Epithelial cell of proximal tubule (primary cell): ENCODE data around the gene PCDHGC4. TPM values are rescaled to one million over a fixed set of nuclear protein-coding genes. Genes with fewer than 3 reads are reported as not detected.
A peak's percentile ranks its signal among the peaks of the same experiment; 100 is the strongest.

ENCODE experiments used
- DNase-seq: peaks from one replicate; pipeline ENCODE4 v3.0.0-alpha.2; 2011; ENCODE audit warnings: low read depth
- H3K4me3 ChIP-seq: 2 replicates; pipeline ENCODE4 v1.5.1; 2011; ENCODE audit warnings: low read depth, mild to moderate bottlenecking, low read length
- total RNA-seq: library from RNA; depleted of rRNA; stranded (reverse); fragments of >200 nt; gene quantifications from 2 replicates; pipeline ENCODE4 v1.2.3, GENCODE V29; 2015
- TF ChIP-seq, protein P1 (sequence below): conservative IDR thresholded peaks from 2 replicates; pipeline ENCODE4 v1.5.1; 2012; ENCODE audit warnings: low read depth, mild to moderate bottlenecking, low read length

The PCDHGC4 gene
- total RNA-seq, 1 donor from 2014 or later = 0.46 TPM

DNA sequence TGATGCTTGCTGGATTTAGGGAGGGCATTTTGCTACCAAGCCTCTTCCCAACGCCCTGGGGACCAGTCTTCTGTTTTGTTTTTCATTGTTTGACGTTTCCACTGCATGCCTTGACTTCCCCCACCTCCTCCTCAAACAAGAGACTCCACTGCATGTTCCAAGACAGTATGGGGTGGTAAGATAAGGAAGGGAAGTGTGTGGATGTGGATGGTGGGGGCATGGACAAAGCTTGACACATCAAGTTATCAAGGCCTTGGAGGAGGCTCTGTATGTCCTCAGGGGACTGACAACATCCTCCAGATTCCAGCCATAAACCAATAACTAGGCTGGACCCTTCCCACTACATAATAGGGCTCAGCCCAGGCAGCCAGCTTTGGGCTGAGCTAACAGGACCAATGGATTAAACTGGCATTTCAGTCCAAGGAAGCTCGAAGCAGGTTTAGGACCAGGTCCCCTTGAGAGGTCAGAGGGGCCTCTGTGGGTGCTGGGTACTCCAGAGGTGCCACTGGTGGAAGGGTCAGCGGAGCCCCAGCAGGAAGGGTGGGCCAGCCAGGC lies 27.0 kb downstream of the PCDHGC4 start:
- H3K4me3 ChIP-seq = no peak overlapping the region
- no peak for DNase-seq
- TF ChIP-seq, protein P1, sequence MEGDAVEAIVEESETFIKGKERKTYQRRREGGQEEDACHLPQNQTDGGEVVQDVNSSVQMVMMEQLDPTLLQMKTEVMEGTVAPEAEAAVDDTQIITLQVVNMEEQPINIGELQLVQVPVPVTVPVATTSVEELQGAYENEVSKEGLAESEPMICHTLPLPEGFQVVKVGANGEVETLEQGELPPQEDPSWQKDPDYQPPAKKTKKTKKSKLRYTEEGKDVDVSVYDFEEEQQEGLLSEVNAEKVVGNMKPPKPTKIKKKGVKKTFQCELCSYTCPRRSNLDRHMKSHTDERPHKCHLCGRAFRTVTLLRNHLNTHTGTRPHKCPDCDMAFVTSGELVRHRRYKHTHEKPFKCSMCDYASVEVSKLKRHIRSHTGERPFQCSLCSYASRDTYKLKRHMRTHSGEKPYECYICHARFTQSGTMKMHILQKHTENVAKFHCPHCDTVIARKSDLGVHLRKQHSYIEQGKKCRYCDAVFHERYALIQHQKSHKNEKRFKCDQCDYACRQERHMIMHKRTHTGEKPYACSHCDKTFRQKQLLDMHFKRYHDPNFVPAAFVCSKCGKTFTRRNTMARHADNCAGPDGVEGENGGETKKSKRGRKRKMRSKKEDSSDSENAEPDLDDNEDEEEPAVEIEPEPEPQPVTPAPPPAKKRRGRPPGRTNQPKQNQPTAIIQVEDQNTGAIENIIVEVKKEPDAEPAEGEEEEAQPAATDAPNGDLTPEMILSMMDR = no peak

DNA sequence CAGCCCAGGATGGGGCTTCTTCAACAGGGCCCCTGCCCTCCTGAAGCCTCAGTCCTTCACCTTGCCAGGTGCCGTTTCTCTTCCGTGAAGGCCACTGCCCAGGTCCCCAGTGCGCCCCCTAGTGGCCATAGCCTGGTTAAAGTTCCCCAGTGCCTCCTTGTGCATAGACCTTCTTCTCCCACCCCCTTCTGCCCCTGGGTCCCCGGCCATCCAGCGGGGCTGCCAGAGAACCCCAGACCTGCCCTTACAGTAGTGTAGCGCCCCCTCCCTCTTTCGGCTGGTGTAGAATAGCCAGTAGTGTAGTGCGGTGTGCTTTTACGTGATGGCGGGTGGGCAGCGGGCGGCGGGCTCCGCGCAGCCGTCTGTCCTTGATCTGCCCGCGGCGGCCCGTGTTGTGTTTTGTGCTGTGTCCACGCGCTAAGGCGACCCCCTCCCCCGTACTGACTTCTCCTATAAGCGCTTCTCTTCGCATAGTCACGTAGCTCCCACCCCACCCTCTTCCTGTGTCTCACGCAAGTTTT lies 27.6 kb downstream of the PCDHGC4 start:
- no peak for DNase-seq
- TF ChIP-seq, protein P1 = peak; percentile 89
- H3K4me3 ChIP-seq = peak overlapping the region; percentile 51

DNA sequence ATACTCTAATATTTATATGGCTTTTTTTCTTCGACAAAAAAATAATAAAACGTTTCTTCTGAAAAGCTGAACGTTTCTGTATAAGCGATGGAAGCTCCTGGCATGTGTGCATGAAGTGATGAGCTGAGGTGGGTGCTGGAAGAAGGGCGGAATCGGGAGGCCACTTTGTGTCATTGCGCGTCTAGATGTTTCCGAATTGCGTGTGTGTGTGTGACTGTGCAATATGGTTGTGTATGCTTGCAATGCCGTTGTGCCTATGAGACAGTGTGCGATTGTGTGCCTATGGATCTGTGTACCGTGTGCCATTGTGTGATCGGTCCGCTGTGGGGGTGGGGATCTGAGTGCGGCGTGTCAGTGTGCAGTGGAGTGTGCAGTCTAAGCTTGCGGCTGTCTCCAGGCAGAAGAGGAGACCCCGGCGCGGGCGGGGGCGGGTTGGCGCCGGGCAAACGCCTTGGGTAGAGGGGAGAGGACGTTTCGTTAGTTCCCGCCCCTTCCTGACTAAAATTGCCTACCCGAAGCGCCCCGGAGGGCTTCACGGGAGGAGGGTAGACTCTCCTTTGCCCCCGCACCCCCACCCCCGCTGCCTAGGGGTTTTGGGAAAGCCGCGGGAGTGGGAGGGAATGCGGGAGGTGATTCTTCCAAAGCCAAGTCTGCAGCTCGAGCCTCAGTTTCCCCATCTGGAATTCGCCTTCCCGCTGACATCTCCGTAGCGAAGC lies 28.2 kb downstream of the PCDHGC4 start:
- DNase-seq = no peak
- TF ChIP-seq, protein P1 = no peak
- H3K4me3 ChIP-seq = peak overlapping the region; percentile 51

DNA sequence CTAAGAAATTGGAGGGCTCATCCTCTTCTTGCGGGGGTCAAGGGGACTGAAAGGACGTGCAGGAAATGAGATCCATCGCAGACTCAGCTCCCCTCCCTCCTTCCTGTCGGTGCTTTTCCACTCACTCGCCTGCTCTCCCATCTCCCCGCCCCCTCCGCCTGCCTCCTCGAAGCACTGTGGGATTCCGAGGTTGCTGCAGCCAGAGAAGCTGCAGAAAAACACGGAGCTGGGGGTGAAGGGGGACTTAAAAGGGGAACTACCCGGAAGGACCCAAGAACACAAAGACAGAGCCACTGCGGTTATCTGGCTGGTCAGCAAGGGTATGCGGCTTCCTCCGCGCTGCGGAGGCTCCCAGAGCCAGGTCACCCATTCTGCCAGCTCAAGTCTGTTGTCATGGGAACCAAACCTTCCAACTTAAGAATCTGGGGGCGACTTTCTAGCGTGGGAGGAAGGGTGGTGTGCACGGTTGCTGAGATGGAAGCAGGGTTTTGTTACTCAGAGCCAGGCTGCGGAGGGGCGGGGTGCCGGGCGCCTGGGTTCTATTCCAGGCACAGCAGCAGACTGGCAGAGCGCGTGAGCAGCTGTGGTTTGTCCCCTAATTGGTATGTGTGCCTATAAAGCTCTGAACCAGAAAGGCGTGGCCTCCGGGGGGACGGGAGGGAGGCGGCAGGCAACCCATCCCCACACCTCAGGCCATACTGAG lies 28.9 kb downstream of the PCDHGC4 start:
- H3K4me3 ChIP-seq = peak overlapping the region; percentile 51
- no peak for DNase-seq
- TF ChIP-seq, protein P1 = no peak

DNA sequence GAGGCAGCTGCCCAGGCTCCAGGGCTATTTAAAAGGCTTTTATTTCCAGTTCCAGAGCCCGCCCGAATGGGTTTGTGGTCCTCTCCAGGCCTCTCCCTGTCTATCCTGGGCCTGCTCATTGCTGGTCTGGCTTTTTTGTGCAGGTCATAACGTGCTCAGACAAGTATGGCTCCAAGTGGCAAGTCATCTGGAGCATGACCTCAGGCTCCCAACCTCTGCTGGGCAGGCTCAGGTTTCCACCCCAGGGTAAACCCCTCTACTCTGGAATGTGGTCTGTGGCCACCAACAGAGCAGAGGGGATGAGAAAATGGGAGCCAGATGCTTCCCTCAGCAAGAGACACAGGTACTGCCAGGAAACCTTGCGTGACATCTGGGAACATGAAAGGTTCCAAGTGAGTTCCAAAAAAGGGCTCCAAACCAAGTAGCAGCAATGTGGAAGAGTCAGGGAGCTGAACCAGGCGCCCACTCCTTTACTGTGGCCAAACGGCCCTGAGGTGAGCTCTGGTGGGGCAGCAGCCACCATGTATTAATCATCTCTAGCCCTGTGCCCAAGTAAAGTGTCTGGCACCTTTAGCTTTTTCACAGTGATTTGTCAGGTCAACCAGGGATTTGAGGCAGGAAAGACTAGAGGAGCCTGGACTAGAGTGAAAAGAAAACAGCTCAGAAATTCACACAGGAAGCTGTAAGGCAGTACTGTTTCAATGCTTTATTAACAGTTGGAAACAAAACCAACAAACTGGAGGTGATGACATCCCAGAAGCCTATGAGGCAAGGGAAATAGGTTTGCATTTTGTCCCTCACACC lies 29.7 kb downstream of the PCDHGC4 start:
- no peak overlapping the region for H3K4me3 ChIP-seq
- DNase-seq = no peak
- TF ChIP-seq, protein P1 = no peak

DNA sequence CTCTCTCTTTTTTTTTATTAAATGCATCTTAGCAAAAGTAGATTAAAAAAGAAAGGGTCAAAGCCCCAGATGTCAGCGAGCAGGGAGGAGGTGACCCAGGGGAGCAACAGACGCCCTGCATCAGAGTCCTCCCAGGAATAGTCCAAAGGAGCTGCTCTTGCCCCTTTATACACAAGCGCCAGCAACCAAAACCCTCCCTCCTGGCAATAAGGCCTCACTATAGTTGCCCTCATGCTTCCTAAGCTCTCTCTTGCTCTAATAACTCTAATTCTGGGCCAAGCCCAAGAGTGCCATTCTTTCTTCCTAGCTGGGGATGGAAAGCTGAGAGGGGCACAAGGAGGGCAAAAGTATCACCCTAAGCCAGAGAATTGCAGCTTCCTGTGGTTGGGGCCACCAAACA lies 30.3 kb downstream of the PCDHGC4 start:
- no peak for DNase-seq
- H3K4me3 ChIP-seq = no peak overlapping the region
- TF ChIP-seq, protein P1 = no peak
